ENCODE data around the gene VAMP3.

- TF ChIP-seq, protein P1, sequence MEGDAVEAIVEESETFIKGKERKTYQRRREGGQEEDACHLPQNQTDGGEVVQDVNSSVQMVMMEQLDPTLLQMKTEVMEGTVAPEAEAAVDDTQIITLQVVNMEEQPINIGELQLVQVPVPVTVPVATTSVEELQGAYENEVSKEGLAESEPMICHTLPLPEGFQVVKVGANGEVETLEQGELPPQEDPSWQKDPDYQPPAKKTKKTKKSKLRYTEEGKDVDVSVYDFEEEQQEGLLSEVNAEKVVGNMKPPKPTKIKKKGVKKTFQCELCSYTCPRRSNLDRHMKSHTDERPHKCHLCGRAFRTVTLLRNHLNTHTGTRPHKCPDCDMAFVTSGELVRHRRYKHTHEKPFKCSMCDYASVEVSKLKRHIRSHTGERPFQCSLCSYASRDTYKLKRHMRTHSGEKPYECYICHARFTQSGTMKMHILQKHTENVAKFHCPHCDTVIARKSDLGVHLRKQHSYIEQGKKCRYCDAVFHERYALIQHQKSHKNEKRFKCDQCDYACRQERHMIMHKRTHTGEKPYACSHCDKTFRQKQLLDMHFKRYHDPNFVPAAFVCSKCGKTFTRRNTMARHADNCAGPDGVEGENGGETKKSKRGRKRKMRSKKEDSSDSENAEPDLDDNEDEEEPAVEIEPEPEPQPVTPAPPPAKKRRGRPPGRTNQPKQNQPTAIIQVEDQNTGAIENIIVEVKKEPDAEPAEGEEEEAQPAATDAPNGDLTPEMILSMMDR (IDR thresholded peaks at IDR 0.05) = no peak
- TF ChIP-seq EZH2 (IDR thresholded peaks at IDR 0.05; ENCODE audit: borderline replicate concordance, insufficient read depth, low read depth, low read length, poor library complexity, severe bottlenecking) = no peak
These were observed 55.3 kb downstream of the VAMP3 start for GRCh38 chr1:7826363-7826762.
